H1 (cell line): ENCODE measurements around the gene RAB7B.

ENCODE experiments used
- CREB1 ChIP-seq: IDR thresholded peaks from 2 replicates; pipeline ENCODE4 v1.6.1; 2012; ENCODE audit warnings: inconsistent platforms
- CTCF ChIP-seq, 3 experiments: IDR thresholded peaks; 1 replicate in 2 of 3; 2 replicates in 1 of 3; pipeline versions ENCODE4 v1.5.1 to v1.6.1; 2011; ENCODE audit warnings: low read length in 3 of 3, mild to moderate bottlenecking in 3 of 3, inconsistent platforms in 2 of 3, low read depth in 1 of 3, moderate library complexity in 1 of 3; ENCODE audit not compliant: insufficient read depth in 1 of 3; ENCODE audit errors: control extremely low read depth in 1 of 3
- EGR1 ChIP-seq: IDR thresholded peaks from 2 replicates; pipeline ENCODE4 v1.6.1; 2011; ENCODE audit warnings: low read depth, low read length, borderline replicate concordance
- GABPA ChIP-seq: IDR thresholded peaks from 2 replicates; pipeline ENCODE4 v1.6.1; 2011; ENCODE audit warnings: mild to moderate bottlenecking, low read length, moderate library complexity, borderline replicate concordance; ENCODE audit not compliant: insufficient read depth
- POLR2A ChIP-seq, 2 experiments: IDR thresholded peaks; 1 replicate in 1 of 2; 2 replicates in 1 of 2; pipeline ENCODE4 v1.6.1; 2011; ENCODE audit warnings: low read depth in 2 of 2, low read length in 2 of 2, mild to moderate bottlenecking in 2 of 2; ENCODE audit errors: control extremely low read depth in 1 of 2
- RAD21 ChIP-seq, 2 experiments: IDR thresholded peaks in 1 of 2; conservative IDR thresholded peaks in 1 of 2; 2 replicates each; pipeline ENCODE4 v1.6.1; 2011; ENCODE audit warnings: low read depth in 2 of 2, low read length in 2 of 2, improper control_type of control experiment in 1 of 2, inconsistent platforms in 1 of 2, mild to moderate bottlenecking in 1 of 2, moderate library complexity in 1 of 2
- SIN3A ChIP-seq, 2 experiments: IDR thresholded peaks in 1 of 2; conservative IDR thresholded peaks in 1 of 2; 2 replicates each; pipeline ENCODE4 v1.6.1; 2011 to 2012; ENCODE audit warnings: low read length in 2 of 2, improper control_type of control experiment in 1 of 2, low read depth in 1 of 2, mild to moderate bottlenecking in 1 of 2
- SUZ12 ChIP-seq: fragments of 200-600 bp; sonication (generic); IDR thresholded peaks from 2 replicates; pipeline ENCODE4 v1.6.1; 2012; ENCODE audit warnings: mild to moderate bottlenecking, inconsistent platforms, low read length, moderate library complexity, mixed read lengths
- ZNF274 ChIP-seq: IDR thresholded peaks from 2 replicates; pipeline ENCODE4 v1.7.0; 2012; ENCODE audit warnings: low read length, borderline replicate concordance; ENCODE audit errors: extremely low read depth

DNA sequence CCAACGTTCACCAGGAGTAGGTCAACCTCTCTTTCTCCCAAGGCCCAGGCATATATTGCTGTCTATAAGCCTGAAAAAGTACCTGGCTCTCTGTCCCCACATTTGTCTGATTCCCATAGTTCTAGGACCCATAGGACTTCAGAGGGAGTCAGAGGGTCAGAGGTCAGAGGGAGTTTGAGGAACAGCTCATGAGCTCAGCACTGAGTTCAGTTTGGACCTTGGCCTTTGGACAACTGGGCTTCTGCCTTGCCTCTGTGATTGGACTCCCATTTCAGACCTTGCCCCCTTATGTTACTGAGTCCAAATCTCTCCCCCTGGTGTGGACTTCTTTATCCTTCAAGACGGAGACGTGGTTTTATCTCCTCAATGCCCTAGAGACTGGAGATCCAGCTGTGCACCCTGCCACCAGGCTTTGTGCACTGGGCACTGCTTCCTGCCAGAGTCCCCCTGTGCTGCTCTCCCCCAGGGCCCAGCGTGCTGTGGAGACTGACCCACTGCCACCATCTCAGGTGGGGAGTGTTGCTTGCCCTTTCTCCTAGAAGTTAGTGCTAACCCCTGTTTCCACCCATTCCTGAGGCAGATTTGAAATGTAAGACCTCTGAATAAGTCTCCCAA is 17.3 kb upstream of the RAB7B start:
- no peak for TF ChIP-seq SIN3A (conservative IDR thresholded peaks at IDR 0.05 in 1 of 2, IDR thresholded peaks at IDR 0.05 in 1 of 2; ENCODE audit: low read depth in 1 of 2, low read length in 2 of 2)
- 0 out of 4 replicates have a peak, but pooled peaks of 1 of the 3 experiments have one; percentile 0 for TF ChIP-seq CTCF (IDR thresholded peaks at IDR 0.05; ENCODE audit: control extremely low read depth in 1 of 3, insufficient read depth in 1 of 3, low read depth in 1 of 3, low read length in 3 of 3)
- TF ChIP-seq POLR2A (IDR thresholded peaks at IDR 0.05; ENCODE audit: control extremely low read depth in 1 of 2, low read depth in 2 of 2, low read length in 2 of 2): no peak
- no peak for TF ChIP-seq CREB1
- TF ChIP-seq EGR1: no peak
- TF ChIP-seq ZNF274: no peak
- no peak for TF ChIP-seq SUZ12
- TF ChIP-seq RAD21 (IDR thresholded peaks at IDR 0.05 in 1 of 2, conservative IDR thresholded peaks at IDR 0.05 in 1 of 2; ENCODE audit: low read depth in 2 of 2, low read length in 2 of 2): no peak
- TF ChIP-seq GABPA: no peak
